NCI-H2107 treated with DMSO at 0.1 percent for 48 hours (cell line): ENCODE measurements around the gene TTC12.
"Not testable (repeated sequence)": the region's sequence is repeated elsewhere in the genome, so short reads cannot be mapped to it uniquely, and the experiment has no call there.

Source experiments
- DNase-seq: peaks from one replicate; lab custom pipeline; 2025; ENCODE audit not compliant: unreplicated experiment; lab: John Stamatoyannopoulos, UW

Gene TTC12

DNA sequence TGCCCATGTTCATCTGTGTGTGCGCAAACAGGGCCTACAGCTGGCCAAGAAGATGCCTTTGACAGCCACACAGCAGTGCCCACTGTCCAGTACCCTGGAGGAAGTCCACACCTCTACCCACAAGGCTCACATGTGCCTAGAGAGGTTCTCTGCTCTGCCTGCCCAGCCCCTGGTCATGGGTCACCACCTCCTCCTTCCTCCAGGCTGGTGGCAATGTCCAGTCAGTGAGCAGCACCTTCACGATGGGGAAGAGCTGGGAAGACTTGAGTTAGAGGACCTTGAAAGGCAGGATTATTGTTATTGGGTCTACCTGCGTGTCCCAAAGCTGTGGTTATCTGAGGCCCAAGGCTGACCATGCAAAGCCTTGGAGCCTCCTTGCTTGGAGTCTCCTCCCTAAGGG lies 28.4 kb upstream of the TTC12 start:
- no peak for DNase-seq

DNA sequence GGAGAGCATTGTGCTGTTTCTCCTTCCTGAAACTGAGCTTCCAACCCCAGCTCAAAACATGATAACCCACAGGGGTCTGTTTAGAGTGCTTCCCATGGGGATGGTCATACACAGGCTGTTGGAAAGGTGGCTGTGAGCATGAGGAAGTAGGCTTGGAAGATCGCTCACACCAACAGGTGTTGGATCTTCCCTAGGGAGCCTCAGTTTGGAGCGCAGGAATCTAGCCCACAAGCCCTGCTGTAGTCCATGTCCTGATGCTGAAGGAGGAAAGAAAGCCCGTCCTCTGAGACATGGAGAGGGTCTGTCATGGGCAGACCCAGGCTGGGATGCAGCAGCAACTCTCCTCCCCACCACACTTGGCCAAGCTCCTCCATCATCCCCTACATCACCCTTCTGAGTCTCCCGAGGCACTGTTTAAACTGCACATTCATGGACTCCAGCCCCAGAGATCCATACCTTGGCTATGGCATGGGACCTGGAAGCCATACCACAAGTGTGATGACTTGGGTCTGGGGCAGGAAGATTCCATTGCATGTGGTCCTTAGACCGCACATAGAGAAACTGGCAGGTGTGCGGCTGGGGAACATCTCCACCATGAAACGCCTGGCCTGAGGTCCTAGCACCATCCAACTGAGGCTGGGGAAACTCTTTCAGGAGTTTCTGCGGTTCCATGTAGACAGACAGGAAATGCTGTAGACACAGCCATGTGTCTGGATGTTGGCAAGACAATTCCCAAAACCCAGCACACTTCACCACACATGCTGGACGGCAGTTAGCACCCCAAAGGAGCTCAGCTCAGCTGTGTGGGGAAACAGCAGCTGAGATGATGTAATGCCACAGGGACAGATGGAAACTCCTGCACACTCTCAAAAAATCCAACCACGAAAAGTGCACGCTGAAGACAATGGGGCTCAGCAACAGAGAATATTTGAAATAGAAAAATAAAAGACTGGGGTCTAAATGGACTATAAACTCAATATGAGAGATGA lies 27.6 kb upstream of the TTC12 start:
- peak; percentile 56 for DNase-seq

DNA sequence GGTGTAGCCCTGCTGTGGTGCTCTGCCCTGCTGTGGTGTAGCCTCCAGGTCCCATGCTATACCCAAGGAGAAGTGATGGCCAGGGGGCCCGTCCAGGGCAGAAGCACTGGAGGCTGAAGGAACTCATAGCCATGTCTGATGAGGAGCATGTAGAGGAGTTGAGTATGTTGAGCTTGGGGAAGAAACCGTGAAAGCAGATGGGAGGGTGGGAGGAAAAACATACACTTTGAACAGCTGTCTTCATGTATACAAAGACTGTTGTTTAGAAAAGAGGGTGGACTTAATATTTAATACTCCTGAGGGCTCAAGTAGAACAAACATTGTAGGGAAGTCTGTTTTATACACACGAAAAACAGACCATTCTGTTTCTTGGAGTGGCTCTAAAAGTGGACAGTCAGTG lies 26.6 kb upstream of the TTC12 start:
- no peak for DNase-seq

DNA sequence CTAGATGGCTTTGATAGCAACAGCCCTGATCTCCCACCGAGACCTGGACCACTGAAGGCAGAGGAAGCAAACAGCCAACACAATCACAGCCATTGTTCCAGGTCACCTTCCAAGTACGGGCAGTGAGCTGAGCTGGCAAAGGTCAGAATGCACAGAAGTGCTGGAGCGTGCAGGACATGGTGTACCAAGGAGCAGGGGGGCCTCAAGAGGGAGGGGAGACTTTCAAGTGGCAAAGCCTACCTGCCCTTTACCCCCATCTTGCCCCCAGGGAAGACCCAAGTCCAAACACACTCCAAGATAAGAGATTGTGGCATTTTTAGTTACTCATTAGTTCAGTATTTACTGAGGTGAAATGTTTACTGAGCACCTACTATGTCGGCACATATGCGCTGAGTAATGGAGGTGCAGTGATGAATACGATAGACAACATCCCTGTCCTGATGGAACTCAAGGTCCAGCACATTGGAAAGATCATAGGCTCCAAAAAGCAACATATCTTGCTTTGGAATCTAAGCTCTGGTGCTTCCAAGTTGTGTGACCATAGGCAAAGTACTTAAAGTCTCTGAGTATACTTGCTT lies 26.0 kb upstream of the TTC12 start:
- no peak for DNase-seq

DNA sequence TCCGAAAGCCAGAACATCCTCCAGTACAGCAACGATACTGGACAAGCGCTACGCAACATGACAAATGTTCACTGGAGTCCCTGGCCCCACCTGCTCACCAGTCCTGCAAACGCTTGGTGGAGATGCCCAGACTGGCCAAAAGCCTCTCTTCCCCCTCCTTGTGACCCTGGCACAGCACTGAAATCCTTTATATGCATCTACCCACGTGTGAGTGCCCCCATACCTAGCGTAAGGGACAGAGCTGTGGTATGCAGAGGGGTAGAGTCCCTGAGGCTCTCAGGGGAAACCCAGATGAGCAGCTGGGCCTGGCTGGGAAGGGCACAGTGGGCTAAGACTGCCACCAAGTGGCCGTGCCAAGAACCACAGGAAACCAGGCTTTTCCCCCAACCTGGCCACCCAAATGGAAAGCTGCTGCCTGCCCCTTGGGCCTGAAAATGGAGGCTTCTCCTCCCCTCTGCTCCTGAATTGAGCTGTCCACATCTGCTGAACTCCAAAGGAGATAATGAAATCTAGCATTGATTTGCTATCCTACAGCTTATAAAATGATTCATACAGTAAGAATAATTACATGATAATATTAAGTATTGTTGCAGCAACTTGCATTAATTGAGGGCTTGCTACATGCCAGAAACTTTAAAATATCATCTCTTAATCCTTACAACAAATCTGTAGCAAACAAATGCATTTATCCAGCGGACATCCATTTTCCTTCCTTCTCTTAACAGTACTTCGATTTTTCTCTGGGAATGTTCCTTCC lies 24.8 kb upstream of the TTC12 start:
- DNase-seq, result peak; percentile 53

DNA sequence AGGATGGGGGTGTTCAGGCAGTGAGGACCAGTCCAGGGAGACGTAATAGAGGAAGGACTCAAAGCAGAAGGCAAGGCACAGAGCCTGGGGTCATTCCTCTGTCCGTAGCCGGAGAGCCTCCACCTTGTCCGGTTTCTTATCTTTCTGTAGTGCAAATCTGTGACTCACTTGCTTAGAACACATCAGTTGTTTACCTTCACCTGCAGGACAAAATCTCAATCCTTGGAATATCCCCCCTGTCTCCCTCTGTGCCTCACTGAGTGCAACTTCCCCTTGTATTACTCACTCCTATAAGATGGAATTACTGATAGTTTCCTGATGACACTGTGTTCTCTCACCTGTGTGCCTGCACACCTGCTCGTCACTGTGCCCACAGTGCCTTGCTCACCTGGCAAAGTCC lies 20.4 kb upstream of the TTC12 start:
- DNase-seq, result no peak

DNA sequence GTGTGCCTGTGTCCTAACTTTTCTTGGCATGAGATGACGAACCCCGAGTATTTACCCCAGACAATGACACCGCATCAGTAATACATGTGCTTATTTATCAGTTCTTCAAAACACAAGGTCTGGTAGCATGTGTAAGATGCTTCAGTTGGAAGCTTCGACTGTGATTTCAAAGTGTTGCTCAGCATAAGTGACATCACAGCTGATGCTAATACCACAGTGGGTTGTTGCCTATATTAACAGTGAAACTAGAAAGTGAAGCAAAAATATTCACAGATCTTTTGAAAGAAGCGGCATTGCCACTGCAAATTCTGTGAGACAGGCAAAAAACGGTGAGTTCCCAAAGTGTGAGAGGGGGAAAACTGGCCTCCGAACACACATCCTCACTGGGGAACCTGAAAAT lies 18.4 kb upstream of the TTC12 start:
- no peak for DNase-seq

DNA sequence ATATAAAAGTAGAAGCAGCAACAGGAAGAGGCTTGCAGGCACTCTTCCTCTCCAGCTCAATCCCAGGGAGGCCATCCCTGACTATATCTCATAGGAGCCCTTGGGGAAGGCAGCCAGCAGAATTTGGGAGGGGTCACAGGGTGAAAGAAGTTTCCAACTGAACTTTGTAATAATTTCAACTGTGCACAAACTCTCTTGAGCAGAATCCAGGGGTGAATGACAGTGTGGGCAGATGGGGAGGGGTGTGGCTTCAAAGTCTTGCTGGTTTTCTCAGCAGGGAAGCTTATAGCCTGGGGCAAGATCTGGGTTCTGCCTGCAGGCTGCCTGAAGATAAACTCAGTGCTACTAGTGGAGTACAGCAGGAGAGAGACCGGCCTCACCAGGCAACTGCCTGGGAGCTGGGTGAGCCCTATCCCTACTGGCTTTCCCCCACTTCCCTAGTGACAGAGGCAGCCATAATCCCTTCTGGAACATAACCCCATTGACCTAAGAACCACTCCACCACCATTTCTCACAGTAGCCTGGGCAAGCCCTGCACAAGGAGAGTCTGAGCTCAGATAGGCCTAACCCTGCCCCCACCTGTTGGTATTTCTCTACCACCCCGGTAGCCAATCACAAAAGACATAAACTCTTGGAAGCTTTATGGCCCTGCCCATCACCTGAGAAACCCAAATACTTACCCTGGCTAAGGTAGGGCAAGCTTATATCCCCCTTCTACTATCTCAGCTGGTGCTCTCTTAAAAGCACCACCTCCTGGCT lies 17.8 kb upstream of the TTC12 start:
- no peak for DNase-seq

DNA sequence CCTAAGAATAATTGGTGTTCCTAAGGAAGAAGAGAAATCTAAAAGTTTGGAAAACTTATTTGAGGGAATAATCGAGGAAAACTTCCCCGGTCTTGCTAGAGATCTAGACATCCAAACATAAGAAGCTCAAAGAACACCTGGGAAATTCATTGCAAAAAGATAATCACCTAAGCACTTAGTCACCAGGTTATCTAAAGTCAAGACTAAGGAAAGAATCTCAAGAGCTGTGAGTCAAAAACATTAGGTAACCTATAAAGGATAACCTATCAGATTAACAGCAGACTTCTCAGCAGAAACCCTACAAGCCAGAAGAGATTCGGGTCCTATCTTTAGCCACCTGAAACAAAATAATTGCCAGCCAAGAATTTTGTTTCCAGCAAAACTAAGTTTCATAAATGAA lies 15.9 kb upstream of the TTC12 start:
- not testable (repeated sequence) for DNase-seq

DNA sequence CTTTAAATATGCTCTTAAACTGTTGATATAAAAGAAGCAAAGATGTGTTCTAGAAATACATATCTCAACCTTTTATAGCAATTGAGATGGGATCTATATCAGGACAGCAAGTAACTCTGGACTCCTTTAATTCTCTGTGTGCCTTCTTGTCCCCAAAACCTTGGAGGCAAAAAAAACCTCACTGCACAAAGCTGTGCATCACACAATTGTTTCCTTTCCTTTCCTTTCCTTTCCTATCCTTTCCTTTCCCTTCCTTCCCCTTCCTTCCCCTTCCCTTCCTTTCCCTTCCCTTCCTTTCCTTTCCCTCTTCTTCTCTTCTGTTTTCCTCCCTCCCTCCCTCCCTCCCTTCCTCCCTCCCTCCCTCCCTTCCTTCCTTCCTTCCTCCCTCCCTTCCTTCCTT lies 9.5 kb upstream of the TTC12 start:
- no peak for DNase-seq

DNA sequence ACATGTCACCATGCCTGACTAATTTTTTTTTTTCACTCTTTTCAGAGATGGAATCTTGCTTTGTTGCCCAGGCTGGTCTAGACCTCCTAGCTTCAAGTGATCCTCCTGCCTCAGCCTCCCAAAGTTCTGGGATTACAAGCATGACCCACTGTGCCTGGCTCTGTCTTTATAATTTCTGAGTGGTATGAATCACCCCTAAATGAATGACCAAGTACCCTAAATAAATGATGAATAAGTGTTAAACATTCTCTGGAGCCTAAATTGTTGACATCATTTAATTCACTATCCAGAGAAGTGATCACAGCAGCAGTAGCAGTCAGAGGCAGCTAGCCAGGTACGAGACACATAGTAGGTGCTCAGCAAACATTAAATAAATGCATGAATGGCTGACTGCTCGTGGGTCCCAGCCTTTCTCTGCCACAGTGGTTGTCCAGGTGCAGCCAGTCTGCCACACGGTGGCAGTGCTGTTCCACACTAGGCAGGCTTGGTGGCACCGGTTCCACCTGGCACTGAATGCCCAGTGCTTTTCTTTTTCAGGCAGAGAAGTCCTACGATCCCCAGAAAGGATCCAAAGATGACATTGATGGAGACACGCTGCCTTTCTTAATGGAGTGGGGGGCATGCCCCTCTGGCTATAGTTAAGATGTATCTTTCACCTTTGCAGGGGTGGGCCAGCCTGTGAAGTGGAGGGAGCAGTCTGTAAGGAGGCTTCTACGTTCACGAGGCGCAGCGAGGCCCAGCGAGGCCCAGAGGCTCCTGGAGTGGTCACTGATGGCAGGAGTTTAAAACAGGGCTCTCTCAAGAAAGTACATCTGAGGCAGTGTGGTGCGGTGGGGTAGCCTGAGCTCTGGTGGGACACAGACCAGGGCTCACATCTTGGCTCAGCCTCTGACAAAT lies 8.7 kb upstream of the TTC12 start:
- peak; percentile 22 for DNase-seq

DNA sequence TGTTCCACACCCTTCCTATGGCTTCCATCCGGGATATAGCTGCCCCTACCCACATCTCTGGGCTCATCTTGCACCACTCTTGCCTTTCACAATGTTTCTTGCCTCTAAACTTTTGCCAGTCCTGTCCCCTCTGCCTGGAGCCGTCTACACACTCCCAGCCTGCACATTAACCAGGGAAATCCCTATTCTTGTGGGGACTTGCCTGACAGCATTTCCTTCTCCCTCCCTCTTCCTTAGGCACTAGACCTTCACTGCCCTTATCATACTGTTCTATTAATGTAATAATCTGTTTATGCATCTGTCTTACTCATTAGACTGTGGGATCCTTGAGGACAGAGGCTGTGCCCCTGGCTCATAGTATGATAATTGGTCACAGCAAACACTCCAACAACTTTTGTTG lies 5.8 kb upstream of the TTC12 start:
- no peak for DNase-seq

DNA sequence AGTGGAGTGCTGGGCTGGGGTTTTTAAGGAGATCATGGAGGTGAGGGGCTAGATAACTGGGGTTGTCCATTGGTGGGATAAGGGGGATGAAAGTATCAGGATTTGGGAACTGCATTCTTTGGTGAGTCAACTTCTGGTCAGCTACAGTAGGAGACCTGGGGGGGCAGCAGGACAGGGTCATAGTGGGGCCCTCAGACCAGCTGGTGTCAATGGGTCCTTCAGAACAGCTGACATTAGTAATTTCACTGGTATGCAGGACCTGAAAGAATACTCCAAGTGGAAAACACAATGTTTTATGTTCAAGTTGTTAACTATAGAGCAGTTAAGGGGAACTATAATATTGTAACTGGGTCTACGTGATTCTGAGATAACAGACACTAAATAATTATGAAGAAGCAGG lies 2.8 kb upstream of the TTC12 start:
- DNase-seq, result no peak

DNA sequence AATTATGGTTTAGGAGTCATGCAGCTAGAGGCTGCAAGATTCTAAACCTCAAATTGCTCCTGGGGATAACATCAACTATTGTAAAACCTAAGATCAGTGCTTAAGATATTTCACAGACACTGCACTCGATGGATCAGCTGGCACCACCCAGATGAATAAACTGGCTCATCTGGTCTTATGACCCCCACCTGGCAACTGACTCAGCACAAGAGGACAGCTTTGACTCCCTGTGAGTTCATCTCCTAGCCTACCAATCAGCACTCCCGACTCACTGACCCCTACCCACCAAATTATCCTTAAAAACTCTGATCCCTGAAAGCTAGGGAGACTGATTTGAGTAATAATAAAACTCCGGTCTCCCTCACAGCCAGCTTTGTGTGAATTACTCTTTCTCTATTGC lies 782 bp upstream of the TTC12 start:
- DNase-seq, result no peak

DNA sequence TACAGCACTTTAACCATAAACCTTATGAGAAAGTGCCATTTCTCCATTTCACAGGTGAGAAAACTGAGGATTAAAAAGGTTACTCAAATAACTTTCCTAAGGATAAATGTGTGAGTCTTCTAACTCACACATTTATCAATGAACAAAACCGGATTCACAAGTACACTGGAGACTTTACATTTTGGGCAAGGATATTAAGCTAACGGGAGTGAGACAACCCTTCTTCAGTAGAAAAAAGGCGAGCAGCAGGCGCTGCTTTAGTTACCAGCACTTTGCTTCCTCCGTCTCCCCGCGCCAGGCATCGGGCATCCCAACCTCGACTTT lies 356 bp upstream of the TTC12 start:
- DNase-seq, result no peak

DNA sequence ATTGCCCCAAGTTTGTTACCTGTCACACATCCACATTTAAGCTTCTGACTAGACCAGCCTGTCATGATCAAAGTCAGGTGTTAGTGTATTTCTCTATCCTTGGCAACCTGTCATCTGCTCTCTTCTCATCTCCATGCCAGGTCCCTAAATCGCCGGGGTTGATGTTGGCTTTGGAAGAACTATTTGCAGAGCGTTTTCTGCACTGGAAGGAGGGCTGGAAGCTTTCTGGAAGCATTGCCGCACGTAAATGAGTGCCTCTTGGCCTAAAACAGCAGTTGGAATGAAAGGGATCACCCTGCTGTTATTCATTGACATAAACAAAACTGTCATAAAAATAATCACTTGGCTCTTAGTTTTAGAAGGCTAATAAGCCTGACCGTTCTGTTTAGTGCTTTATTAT lies 1.4 kb downstream of the TTC12 start:
- DNase-seq, result no peak

DNA sequence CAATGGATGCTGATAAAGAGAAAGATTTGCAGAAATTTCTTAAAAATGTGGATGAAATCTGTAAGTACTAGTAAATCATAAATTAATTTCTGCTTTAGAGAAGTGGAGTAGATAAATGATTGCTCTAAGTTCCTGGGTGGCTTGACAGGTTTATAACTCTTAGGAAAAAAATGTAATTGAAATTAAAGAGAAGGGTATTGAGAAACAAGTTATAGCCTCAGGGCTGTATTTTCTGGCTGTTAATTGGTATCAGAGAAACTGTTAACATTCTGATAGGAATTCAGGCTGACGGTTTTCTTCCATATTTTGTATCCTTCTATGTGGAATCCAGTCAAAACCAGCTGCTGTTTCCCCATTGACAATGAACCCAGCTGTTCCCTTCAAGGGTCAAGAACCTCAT lies 1.9 kb downstream of the TTC12 start:
- DNase-seq, result no peak

DNA sequence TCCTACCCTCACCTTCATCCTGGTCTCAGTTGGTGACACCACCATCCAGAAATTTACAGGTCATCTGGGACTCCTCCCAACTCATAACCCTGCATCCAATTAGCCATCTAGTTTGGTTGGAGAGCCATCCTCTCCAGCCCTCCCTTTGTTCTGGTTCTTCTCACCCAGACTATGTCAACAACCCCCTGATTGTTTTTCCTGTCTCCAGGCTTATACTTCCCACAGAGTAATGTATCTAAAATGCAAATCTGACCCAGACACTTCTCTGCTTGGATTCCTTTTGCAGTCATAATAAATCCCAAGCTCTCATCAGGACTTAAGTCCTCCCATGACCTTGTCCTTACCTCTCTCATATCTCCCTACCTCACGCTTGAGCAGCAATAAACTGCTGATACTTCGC lies 3.0 kb downstream of the TTC12 start:
- peak; percentile 19 for DNase-seq

DNA sequence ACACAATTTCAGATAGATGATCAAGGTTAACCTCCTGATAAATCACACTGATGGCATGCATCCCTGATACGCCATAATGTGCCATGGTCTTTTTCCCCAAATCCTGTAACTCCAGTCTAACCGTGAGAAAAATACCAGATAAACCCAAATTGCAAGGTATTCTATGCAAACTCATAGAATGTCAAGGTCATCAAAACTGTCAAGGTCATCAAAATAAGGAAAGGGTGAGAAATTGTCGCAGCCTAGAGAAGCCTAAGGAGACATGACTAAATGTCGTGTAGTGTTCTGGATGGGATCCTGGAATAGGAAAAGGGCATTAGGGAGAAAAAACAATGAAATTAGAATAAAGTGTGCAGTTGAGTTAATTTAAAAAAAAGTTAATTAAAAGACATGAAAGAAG lies 4.7 kb downstream of the TTC12 start:
- no peak for DNase-seq

DNA sequence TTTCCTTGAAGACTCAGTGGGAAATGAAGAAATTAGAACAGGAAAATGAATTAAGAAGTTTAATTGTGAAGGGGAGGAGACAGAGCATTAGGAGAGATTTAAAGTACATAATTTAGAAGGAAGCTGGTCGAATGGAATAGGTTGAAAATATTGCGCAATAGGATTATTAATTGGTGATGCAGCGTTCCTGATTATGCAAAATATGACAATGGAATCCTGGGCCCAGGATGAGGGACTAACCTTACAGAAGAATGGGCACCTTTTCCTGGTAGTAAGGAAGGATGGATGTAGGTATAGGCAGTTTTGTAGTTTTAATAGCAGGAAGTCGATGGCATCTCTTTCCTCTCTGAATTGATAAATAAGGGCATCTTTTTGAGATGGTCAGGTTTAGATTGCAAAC lies 7.8 kb downstream of the TTC12 start:
- no peak for DNase-seq
